GM21717 (cell line): ENCODE data around the gene RAB18.
"Not testable (repeated sequence)": the region's sequence is repeated elsewhere in the genome, so short reads cannot be mapped to it uniquely, and the experiment has no call there.

ENCODE experiments used
- ATAC-seq: cut with Tn5 transposase; IDR thresholded peaks from one replicate; pipeline ENCODE4 v1.9.1; 2021; ENCODE audit warnings: mild to moderate bottlenecking, moderate library complexity; ENCODE audit not compliant: unreplicated experiment

Gene RAB18

GRCh38 chr10:27504007-27504807, at the start of gene RAB18:
Gene RAB18, plus strand, starts transcription at chr10:27504304. Its CDS starts 66 bp downstream, at chr10:27504370.
- peak; percentile 97 for ATAC-seq

DNA sequence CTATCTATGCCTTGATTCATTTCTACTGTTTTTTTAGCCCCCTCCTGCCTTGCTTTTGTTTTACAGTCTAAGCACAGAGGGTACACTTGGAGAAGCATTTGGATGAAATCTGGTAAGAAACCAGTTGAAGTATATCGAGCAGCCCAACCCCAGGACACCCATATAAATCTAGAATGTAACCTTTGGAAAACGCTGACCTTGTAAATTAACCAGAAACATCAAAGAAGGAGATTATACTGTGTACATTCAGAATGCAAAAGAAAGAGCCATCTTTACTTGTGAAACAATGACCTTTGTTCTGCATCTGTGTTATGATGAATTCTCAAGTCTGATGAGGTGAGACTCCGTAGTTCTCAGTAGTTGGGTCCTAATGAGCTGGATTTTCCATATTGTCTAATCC, 49.3 kb upstream of the RAB18 start:
- no peak for ATAC-seq

- ATAC-seq: no peak
These were observed 46.7 kb upstream of the RAB18 start for GRCh38 chr10:27457261-27457945.

GRCh38 chr10:27457966-27458365, 46.1 kb upstream of the RAB18 start:
- no peak for ATAC-seq

- no peak for ATAC-seq
These were observed 42.8 kb upstream of the RAB18 start for GRCh38 chr10:27461312-27461711.

DNA sequence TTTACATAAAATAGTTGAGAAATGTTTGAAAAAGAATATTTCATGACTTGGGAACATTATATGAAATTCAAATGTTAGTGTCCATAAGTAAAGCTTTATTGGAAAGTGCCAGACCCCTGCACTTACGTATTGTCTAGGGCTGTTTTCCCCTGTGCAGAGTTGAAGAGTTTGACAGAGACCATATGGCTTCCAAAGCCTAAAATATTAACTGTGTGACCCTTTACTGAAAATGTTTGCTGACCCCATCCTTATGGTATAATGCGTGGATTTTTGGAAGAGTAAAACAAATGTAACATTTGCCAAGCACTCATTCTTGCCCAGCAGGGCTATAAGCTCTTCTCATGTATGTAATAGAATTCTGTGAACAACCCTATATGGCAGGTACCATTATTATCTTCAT, 40.1 kb upstream of the RAB18 start:
- ATAC-seq: no peak

DNA sequence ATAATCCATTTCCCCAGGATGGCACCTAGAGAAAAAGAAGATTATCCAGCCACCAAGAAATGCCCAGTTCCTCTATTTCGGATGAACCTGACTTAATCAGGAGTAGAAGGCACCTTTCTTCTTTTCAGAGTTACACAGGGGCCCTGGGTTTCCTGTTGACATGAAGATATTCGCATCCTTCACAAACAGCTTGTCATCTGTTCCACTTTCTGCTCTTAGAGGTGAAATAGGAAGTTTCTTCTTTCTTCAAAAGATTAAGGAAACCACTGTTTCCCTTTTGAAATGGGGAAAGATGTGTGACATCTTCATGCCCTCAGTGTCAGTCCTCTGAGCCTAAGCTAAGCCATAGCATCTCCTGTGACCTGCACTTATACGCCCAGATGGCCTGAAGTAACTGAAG, 39.1 kb upstream of the RAB18 start:
- ATAC-seq: no peak

GRCh38 chr10:27465596-27465995, 38.5 kb upstream of the RAB18 start:
- ATAC-seq: not testable (repeated sequence)

GRCh38 chr10:27470885-27471284, 33.2 kb upstream of the RAB18 start:
- ATAC-seq: no peak

DNA sequence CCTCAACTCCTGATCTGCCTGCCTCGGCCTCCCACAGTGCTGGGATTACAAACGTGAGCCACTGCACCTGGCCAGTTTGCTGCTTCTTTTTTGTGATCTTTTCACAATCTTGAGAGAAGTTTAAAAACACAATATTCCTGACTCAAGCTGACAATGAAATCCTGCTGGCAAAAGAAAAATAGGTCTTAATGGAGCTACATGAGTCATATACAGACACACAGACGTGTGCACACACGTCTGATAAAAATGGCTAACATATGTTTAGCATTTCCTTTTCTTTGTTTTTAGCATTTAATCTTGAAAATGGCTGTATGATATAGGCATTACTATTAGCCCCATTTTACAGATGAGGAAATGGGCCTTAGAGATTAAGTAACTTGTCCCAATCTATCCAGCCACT, 29.4 kb upstream of the RAB18 start:
- ATAC-seq: no peak

DNA sequence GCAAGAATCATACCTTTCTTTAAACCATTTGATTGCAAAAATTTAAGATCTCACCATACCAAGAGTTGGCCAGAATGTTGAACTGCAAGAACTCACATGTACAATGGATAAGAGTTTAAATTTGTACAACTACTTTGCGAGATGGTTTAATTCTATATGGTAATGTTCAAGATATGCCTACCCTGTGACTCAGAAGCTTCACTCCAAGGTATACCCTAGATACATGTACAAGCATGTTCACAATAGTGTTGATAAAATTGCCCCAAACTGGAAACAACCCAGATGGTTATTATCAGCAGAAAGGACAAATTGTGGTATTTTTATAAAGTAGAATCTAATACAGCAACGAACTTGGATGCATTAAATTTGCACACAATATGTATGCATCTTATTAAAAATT, 25.1 kb upstream of the RAB18 start:
- no peak for ATAC-seq

- ATAC-seq: no peak
These were observed 22.6 kb upstream of the RAB18 start for GRCh38 chr10:27481486-27481885.

GRCh38 chr10:27482984-27483956, 20.8 kb upstream of the RAB18 start:
- no peak for ATAC-seq

DNA sequence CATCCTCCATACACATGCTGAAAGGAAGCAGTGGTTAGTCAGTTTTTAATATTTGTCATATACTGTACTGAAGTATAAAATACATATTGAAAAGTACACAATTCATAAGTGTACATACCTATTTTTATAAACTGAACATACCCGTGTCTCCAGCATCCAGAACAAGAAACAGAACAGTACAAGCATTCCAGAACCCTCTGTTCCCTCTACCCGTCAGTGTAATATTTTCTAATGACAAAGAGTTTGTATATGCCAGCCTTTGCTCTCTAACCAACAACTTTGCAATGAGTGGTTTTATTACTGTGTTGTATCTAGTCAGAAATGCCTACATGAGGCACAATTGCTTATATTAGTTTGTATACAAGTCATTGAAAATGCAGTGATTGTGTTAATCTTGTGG, 18.7 kb upstream of the RAB18 start:
- ATAC-seq: no peak

DNA sequence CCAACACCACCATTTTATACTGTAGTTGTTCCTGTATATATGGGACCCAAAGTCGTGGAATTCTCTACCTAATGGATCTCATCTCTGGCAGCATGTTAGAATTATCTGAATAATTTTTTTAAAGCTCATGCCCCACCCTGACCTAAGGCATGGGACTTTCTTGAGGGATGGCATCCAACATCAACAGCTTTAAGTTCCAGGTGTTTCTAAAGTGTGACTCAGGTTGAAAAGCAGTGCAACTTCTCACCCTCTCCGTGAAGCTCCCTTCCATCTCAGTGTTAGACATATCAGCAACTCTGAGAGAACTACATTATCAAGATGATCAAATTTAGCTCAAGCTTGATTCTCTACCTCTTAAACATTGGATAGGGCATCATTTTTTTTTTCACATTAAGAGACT, 18.1 kb upstream of the RAB18 start:
- ATAC-seq: no peak

GRCh38 chr10:27490807-27491206, 13.3 kb upstream of the RAB18 start:
- ATAC-seq: no peak

- no peak for ATAC-seq
These were observed 9.8 kb upstream of the RAB18 start for GRCh38 chr10:27494116-27494805.

DNA sequence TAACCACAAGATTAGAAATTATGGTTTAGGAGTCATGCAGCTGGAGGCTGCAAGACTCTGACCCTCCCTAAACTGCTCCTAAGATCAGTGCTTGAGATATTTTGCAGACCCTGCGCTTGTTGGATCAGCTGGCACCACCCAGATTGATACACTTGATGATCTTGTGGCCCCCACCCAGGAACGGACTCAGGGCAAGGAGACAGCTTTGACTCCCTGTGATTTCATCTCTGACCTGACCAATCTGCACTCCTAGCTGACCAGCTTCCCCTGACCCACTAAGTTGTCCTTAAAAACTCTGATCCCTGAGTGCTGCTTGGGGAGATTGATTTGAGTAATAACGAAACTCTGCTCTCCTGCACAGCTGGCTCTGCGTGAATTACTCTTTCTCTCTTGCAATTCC, 8.0 kb upstream of the RAB18 start:
- no peak for ATAC-seq

DNA sequence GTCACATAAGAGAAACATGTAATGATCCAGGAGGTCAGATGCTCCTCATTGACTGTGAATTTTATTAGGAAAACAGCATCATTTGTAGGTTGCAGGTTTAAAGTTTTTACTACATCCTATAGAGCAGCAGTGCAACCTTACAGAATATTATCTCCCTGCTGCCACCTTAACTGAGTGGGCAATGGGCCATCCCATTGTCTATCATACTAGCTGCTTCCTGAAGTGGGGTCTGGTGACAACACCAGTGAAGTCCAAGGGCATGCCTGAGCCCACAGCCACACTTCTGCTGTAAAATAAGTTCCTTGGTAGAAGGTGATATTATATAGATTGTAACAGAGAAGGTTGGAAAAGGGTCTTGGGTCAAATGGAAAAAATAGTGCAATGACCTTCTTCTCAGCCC, 4.0 kb upstream of the RAB18 start:
- ATAC-seq: no peak

- ATAC-seq: no peak
These were observed 3.2 kb upstream of the RAB18 start for GRCh38 chr10:27500886-27501285.
